ENCODE data around the gene NELFCD. TPM values are rescaled to one million over a fixed set of nuclear protein-coding genes. Genes with fewer than 3 reads are reported as not detected.

The NELFCD gene
- total and polyA plus RNA-seq, 2 donors (not counting 1 experiment from before 2014, with no cell fraction given) = 80.2 to 107 TPM

- peaks cover 33% of the 10 kb centered on the region for H4K20me1 ChIP-seq (ENCODE audit: control insufficient read depth, insufficient read depth, low read length, poor library complexity, severe bottlenecking)
- H2AFZ ChIP-seq (ENCODE audit: insufficient read depth, low read depth, low read length, poor library complexity, severe bottlenecking) = peak within 1 kb of the TSS; percentile 84
- H3K4me2 ChIP-seq (replicated peaks; ENCODE audit: low read depth, low read length, poor library complexity, severe bottlenecking) = peak within 1 kb of the TSS; percentile 92
- Mint-ChIP-seq H3K4me1 (peaks cover 53% of the 10 kb centered on the region), H3K9me3 (ENCODE audit: insufficient read depth) (no peaks in the 10 kb centered on the region), H3K27ac (peak within 1 kb of the TSS; percentile 93), H3K27me3 (no peaks in the 10 kb centered on the region), H3K4me3 (peak within 1 kb of the TSS; percentile 94)
- peak within 1 kb of the TSS; percentile 69 to 89 for H3K27ac ChIP-seq (ENCODE audit: low read length in 2 of 2)
- H3K36me3 ChIP-seq (replicated peaks in 1 of 2; ENCODE audit: control extremely low read depth in 1 of 2, control insufficient read depth in 1 of 2, extremely low read depth in 1 of 2, insufficient read depth in 2 of 2, low read length in 1 of 2) = peaks cover 0 to 20% of the 10 kb centered on the region in 2 experiments
- H3K9ac ChIP-seq (ENCODE audit: low read length) = peak within 1 kb of the TSS; percentile 88
- ChIA-PET CTCF (interaction anchor here (1.5 to 2.9 kb wide), 4 partner anchors 10 to 166 kb away, joined by 3 to 10 read pairs (median 5); partner anchors contain the start of gene ATP5F1E), POLR2A (interaction anchor here (1.6 to 2.4 kb wide), 2 partner anchors 10 to 153 kb away, joined by 4 to 28 read pairs; partner anchors contain the start of gene ATP5F1E)
- 5% methylated on average over 49 of the region's 50 CpGs for WGBS (ENCODE audit: insufficient coverage)
- no peaks in the 10 kb centered on the region for H3K27me3 ChIP-seq (replicated peaks in 1 of 4; ENCODE audit: control extremely low read depth in 1 of 4, control insufficient read depth in 3 of 4, insufficient read depth in 4 of 4, low read length in 3 of 4)
- H3K4me1 ChIP-seq (ENCODE audit: control insufficient read depth in 2 of 2, insufficient read depth in 2 of 2, low read length in 2 of 2) = peaks cover 45 to 47% of the 10 kb centered on the region in 2 donors
- no peak for DNase-seq
- peak; percentile 6 for ATAC-seq (ENCODE audit: low read depth)
- intact Hi-C loops (cut with micrococcal nuclease) = loop anchor here (1.0 to 5.0 kb wide), 6 partner anchors 10 to 735 kb away; partner anchors contain the start of genes ATP5F1E, NELFCD and RAB22A
- peaks cover 61% of the 10 kb centered on the region for H3K79me2 ChIP-seq (ENCODE audit: control insufficient read depth, insufficient read depth, low read length)
- no peak for TF ChIP-seq EZH2 (IDR thresholded peaks at IDR 0.05; ENCODE audit: borderline replicate concordance, insufficient read depth, low read depth, low read length, poor library complexity, severe bottlenecking)
- TF ChIP-seq CTCF (IDR thresholded peaks at IDR 0.05) = no peak
- no peaks in the 10 kb centered on the region for H3K9me3 ChIP-seq (ENCODE audit: control extremely low read depth in 1 of 3, control insufficient read depth in 2 of 3, insufficient read depth in 1 of 3, low read length in 2 of 3)
- peak within 1 kb of the TSS; percentile 26 to 97 (median 84) for H3K4me3 ChIP-seq (ENCODE audit: control extremely low read depth in 1 of 5, extremely low read depth in 1 of 5, insufficient read depth in 1 of 5, low read depth in 2 of 5, low read length in 4 of 5)
Measured at GRCh38 chr20:59042151-59042795, 61.2 kb downstream of the NELFCD start, which contains the start of gene PRELID3B. Gene PRELID3B, minus strand, starts transcription at chr20:59042786. Its CDS starts 56 bp downstream, at chr20:59042730.
